NCI-H2107 (cell line): ENCODE data around the gene EIF4E3.
A peak's percentile ranks its signal among the peaks of the same experiment; 100 is the strongest.

Experiments used
- DNase-seq: peaks from one replicate; lab custom pipeline; 2025; lab: John Stamatoyannopoulos, UW

The EIF4E3 gene

DNA sequence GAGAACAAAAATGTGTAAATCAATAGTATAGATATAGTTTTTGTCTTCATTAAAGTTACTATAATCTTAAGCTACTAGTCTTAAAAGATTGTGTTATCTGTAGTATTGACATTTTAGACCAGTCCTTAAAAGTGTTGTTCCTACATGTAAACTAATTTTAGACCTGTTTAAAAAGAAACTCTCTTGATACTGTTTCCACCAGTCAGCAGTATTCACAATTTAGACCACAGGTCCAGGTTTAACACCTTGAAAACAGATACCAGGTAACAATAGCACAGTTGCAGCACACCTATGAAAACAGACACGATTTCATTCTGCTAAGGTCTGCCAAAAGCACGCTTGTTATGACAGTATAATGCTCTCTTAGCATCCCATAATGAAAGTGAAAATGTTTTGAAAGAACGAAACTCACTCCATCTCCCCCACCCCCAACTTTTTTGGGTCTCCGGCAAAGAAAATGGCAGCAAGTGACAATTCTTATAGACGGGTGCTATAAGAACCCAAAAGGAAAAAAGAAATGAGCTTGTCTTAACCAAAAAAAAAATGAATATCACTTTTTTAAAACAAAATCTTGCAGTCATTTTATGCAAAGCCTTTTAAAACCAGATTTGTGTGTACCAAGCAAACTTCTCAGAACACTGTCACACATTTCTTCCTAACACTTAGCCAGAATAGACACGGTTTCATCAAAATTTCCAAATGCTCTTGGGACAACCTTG lies 1.6 kb downstream of the EIF4E3 start:
- DNase-seq: no peak

DNA sequence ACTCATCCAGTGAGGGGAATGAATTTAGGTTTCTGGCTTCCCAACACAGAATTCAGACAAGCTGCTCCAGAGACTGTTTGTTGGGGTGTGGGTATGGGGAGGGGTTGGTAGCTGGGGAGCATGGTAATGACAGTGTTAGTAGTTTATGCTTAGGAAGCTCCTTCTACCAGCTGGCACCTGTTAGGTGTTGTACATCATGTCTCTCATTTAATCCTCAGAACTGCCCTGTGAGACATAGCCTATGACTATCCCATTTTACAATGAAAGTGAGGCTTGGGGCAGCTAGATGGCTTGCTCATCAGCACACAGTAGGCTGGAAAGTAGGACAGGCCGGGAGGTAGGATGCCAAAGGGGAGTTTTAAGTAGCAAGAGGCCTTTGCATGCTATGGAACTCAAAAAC lies 2.5 kb downstream of the EIF4E3 start:
- DNase-seq: no peak

DNA sequence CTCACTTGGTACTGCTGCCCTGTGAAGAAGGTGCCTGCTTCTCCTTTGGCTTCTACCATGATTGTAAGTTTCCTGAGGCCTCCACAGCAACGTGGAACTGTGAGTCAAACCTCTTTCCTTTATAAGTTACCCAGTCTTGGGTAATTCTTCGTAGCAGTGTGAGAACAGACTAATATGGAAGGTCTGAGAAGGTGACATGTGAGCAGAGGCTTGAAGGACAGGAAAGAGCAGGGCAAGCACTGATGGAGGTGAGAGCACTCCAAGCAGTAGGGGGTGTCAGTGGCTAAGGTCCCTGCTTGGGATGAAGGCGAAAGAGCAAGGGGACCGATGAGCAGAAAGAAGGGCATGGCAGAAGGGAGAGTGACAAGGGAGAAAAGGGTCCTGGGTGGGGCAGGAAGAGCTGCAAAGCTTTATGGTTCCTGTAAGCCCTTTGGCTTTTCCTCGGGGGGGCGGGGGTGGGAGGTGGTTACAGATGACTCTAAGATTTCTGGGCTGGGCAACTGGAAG lies 3.5 kb downstream of the EIF4E3 start:
- DNase-seq: no peak

DNA sequence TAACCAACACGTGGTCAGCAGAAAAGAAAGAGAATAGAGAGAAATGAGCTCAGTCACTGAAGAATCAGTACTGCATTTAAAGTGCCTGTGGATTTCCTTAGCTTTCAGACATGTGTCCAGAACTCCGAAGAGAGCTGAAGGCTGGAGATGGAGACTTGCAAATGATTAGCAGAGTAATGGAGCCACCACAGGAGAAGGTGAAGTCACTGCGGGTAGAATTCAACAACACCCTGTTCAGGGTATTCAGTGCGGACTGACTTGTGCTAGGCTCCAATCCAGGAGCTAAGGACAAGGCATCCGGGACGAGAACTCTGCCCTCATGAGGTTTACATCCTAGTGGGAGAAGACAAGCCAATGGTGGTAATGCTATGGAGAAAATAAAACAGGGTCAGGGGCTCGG lies 4.2 kb downstream of the EIF4E3 start:
- no peak for DNase-seq

DNA sequence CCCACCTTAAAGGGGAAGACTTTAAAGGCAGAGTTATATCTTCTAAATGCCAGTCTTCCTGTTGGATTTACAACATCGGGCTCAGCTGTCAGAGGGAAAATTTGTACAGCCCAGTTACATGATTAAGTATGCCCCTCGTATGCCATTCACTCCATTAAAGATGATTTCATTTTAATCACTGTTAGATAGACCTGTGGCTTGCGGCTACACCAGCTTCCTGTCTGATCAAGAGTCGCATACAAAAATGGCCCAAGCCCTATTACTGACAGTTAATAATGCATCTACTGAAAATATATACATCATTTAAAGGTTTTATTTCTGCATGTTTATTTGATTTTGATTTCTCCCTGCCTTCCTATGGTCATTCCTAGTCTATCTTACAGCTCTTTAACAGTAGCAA lies 7.1 kb downstream of the EIF4E3 start:
- DNase-seq: no peak

DNA sequence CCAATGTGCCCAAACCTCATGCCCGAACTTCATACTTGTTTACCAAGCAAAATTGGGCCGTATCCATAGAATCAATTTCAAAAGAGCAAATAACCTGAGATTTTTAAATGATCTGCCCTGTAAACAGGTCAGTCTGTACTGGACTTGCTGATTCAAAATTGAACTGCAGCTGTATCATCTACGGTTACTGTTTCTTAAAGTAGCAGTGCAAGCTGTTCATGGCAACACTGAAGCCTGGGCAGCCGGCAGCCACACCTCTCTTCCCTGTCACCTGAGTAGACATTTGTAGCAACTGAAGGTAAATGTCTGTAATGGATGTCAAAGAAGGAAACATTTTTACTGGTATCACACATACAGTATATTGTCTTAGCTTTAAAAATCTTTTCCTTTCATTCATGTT lies 10.6 kb downstream of the EIF4E3 start:
- DNase-seq: no peak

DNA sequence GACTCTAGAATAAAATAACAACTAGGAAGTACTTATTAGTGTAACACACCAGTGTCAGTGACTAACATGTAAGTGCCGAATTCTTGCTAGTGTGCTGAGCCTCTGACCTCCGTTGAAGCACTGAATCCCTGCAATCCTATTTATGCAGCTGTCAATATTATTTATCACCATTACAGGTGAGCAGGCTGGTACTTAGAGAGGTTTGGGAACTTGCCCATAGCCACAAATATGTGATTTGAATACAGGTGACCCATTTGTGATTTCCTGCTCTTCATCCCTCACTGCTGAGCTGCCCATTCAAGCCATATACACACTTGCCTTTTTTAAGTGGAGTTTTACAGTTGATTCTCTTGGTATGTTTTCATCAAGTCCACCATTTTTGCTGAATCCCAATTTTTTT lies 12.2 kb downstream of the EIF4E3 start:
- DNase-seq: peak; percentile 49

DNA sequence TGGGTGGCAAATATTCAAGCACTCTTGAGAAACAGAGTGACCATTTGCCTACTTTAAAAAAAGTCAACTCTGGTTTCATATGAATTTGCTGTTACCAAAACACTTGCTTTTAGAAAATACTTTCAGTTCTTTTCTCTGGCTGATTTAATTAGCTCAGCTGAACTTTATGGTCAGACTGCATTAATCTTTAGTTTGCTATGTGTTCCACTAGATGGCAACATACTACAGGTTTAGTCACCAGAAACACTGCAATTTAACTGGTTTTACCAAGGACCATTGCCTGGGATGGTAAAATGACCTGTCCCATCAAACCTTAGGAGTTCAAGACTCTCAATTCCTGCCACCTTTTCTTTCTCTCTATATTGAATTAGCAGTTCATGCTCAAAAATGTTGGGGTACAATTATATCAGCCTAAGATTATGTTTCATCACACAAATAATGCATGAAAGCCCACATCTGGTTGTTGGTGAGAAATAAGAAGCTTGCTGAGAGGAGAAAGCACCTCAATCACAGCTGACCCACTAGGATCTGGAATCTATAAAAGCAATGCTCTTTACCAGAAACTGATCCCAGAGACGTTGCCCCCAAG lies 14.2 kb downstream of the EIF4E3 start:
- DNase-seq: no peak

DNA sequence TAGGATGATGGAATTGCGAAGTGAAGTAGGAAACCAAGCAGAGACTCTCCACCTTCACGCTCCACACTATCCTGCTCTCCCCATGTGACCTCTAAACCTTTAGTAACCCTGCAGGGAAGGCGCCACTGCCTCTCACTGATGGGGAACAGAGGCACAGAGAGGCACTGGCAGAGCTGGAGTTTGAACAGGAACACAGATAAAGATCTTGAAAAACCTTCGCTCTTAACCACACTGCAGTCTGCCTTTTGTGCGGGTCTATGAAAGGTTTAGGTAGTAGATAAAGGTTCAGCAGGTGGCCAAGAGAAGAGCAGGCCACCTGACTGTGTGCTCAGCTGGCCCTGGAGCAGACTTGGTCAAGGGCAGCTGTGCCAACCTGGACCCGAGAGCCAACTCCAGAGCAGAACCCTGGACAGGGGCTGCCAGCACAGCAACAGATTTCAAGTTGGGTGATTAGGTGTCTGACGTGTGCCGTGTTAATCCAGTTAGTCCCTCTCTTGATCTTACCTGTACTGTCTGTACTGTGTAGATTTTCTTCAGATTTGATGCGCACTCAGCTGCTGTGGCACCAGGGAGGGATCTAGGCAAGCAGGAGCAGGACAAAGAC lies 15.2 kb downstream of the EIF4E3 start:
- no peak for DNase-seq

DNA sequence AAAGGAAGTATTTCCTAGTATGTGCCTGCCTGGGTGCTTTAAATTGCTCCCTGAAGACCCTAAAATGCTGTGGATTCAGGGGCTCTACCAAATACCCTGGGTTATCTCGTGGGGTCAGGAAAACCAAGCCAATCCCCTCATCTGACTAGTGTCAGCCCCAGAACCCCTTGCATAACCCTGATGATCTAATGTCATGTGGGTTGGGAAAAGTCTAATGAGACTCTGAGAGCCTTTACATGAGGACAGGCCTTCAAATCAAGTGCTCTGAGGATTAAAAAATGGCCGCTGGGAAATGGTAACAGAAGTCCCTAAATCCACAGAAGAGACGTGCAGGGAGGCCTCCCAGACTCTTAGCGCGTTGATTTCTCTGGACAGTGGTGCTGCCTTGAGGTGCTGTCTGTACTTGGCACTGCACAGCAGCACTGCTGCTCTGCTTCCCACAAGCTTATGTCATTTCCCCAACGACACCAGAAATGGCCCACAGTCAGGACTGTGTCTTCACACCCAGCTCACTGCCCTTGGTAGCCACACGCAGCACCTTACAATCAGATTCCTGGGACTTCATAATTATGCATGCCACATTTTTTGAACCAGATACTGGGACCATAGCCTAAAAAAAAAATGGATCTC lies 16.6 kb downstream of the EIF4E3 start:
- DNase-seq: no peak

DNA sequence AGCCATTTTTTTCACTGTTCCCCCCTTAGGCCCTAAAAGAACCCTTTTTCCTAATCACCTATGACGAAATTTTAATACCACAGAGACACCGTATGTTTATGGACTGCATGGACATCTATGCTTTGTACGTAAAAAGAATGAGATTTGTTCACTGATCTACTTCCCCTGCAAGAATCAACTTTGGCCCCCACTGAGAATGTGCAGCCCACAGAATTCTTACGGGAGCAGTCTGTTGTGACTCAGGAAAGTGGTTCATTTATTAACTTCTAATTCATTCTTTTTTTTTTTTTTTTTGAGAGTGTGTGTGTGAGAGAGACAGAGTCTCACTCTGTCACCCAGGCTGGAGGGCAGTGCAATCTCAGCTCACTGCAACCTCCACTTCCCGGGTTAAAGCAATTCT lies 17.6 kb downstream of the EIF4E3 start:
- no peak for DNase-seq

DNA sequence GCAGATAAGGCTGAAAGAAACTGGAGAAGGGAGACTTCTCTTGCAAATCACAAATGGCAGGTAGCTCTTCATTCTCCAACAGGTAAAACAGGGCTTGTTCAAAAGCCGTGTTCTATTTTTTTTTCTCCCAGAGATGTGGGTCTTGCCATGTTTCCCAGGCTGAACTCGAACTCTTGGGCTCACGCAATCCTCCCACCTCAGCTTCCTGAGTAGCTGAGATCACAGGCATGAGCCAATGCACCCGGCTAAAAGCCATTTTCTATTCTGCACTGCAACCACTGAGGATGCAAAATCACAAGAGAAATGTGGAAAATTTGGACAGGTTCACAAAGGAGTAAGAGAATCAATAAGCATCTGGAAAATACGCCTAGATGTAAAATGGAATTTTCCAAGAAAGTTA lies 19.5 kb downstream of the EIF4E3 start:
- DNase-seq: no peak

DNA sequence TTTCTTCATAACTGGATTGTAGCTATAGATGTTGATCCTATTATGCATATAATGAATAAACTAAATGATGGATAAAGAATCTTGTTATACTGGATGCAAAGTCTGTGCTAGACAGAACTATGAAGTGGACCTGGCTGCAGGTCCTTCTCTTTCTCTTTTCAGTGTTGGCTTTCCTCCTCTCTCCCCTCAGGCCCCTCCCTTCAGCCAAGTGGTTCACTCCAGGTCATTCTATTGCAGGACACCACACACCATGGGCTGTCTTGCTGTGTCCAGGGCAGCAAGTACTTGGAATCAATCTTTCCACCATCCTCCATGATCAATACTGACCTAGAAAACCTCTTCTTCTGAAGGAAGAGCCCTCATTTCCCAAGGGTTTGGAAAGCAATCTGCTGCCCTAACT lies 20.3 kb downstream of the EIF4E3 start:
- no peak for DNase-seq

DNA sequence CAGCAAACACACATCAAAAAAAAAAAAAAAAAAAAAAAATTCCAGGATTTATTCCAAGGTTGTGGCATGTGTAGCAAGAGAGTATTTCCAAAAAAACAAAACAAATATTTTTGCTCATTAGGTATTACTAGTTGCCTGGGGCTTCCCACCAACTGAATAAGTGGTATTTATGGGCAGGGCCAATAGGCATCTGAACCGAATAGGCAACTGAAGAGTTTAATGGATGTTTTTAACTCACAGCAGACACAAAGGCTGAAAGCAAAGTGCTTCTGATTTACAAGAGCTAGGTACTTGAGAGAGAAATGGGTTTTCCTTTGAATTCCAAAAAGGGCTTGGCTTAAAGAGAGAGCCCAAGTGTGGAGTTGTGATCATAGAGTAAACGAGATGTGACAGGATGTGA lies 21.4 kb downstream of the EIF4E3 start:
- DNase-seq: peak; percentile 29

DNA sequence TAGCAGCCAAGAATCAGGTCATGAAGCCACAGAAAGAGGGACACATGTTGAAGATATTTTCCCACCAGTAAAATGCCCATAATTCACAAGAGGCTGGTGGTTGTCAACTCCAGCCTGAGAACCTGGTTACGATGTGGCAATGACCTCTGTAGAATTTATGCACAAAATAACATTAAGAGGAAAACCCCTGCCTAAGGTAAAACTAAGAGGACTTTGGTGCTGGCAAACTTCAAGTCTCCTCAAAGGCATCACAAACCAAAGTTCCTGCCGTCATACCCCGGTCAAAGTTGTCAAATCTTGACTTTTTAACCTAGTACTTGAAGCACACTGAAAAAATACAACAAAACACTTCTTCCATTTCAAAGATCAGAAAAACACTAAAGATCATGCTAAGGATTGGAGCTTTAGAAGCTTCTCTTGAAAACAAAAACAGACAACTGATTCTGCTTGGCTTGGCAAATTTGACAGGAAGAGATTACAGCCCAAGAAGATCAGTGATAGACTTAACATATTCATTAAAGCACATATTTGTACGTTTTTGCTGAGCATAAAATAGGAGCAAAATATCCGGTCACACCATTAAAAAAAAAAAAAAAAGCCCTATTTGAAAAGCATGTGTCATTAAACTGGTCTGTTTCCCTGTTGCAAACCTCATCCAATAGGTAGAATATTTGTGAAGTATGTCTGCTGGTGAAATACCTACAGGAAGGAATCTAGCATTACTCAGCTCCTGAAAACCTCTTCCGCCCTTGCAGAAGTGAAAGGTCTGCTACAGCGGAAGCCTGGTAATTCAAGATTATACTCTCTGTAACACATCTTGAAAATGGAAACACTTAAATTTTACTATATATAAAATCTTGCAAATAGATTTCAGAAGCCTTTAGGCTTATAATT lies 22.8 kb downstream of the EIF4E3 start:
- no peak for DNase-seq

DNA sequence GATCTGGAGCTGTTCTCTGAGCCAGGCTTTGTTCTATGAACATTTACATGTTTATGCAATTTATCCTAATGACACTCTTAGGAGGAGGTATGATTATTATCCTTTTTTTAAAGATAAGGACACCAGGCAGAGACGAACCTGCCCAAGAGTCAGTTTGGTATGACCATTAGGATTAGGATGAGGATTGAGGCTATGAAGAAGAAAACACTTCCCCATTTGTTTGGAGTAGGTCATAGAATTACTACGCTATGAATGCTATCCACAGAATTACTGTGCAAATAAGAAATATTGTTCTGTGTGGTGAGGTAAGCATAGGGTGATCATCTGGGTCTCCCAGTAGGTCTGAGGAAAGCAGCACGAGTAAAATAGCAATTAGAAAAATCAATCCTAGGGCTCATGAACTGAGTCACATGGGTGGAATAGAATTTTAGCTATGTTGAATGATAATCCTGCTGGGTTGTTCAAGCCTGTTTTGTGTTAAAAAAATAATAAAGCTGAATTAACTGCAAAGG lies 23.9 kb downstream of the EIF4E3 start:
- no peak for DNase-seq

DNA sequence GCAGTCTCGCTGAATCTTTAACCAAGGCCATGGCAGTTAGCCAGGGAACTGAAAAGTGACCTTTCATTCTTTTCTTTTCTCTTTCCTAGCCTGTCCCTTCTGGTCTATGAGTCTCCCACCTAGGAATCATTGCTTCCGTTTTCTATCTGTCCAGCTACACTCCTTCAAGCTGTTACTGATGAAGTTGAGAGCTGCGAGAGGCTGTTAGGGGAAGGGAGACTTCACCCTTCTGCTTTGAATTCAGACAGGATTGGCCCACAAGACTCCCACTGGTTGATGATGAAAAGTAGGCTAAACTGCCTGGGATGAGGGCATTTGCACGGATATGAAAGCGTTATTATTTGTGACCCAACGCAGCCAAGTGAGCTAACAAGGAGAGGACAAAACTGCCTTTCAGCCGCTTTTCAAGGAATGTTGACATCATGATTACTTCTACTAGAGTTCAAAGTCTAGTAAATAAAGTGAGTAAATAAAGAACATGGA lies 30.2 kb downstream of the EIF4E3 start:
- DNase-seq: no peak

DNA sequence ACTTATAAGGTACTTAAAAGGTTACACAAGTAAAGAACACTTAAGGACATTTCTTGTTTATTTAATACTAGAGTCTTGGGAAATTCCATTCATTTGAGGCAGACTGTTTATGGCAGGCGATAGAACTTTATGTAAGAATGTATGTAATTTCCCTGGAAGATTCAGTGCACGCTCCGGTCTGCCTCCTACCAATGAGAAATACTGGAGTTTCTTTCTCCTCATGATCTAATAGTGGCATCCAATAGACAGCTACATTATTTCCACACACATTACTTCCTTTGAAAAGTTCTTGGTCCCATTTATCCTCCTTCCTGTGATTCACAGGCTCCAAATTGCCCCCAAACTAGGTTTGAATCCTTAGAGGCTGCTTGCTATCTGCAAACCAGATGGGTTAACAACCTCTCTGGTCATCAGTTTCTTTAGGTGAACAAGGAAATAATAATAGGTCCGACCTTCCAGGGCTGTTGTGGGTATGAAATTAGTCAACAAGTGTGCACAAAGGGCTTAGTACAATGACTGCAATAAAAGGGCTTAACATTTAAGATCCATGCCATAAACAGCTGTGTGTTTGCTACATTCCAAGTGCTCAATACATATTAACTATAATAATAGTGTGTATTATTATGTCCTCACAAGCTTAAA lies 30.7 kb downstream of the EIF4E3 start:
- no peak for DNase-seq

DNA sequence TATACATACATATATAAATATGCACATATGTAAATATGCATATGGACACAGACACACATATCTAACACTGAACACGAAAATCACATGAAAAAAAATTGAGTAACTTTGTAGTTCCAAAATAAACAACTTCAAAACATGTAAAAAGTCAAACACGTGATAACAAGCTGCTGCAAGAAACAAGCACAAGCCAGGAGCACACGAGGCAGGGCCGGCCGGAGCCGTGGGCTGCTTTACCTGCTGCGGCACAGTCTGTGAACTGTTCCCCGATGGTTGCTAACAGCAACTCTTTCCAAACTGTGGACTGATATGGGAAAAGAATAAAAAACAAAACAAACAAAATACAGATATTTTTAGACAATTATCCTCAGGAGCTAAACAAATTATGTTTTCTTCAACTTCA lies 31.6 kb downstream of the EIF4E3 start:
- DNase-seq: no peak

DNA sequence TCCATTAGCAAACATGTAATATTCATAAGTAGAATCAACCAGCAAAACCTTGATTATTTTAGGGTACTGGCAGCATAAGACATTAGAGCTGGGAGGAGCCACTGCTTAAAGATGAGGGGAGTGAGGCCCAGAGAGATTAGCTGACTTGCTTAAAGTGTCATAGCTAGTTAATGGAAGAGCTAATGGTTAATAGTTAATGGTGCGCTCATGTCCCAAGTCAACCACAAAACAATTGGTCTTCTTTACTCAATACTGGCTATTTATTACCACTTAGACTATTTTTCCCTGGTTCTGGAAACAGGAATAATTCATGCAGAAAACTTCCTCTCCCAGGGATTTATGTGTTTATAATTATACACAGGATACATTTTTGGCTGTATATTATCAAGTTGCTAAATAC lies 33.1 kb downstream of the EIF4E3 start:
- DNase-seq: no peak

DNA sequence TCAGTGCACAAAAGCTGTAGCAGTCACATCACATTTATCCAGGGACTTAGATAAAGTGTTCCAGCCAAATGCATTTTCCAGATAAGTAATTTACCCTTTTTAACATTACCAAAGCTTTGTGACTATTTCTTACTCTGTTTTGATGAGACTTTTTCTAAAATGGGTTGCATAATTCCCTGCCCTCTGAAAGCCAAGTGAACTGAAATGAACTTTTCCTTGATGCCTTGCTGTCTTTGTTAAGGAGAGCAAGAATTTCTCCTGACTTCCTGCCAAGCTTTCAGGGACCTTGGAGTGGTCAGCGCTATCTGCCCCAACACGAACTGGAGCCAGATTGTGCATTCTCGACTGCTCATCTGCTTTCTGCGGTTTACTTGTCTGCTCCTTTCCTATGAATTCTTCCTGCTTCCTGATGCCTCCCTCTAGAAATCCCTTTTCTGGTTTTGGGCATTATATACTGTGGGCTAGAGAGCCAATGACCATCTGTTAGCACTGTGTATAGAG lies 34.8 kb downstream of the EIF4E3 start:
- DNase-seq: no peak
